ENCODE data around the gene SVIL.
"Not testable (repeated sequence)": the region's sequence is repeated elsewhere in the genome, so short reads cannot be mapped to it uniquely, and the experiment has no call there.

SVIL gene

DNA sequence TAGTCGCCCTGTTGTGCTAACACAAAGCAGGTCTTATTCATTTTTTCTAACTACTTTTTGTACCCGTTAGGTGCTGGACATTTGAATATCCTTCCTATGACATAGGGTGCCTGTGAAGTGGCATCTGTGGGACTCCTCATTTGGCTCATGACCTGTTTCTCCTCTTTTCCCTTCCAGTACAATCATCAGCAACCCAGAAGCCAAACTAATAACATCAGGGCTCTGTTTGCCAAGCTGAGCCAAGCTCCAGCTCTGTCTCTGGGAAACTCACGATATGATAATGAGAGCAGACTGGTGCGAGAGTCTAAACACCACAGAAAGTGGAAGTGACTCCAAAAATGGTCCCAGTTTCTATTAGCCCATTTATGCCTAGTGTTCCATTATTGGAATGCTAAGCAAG, 92.0 kb downstream of the SVIL start:
- TF ChIP-seq, protein P1, sequence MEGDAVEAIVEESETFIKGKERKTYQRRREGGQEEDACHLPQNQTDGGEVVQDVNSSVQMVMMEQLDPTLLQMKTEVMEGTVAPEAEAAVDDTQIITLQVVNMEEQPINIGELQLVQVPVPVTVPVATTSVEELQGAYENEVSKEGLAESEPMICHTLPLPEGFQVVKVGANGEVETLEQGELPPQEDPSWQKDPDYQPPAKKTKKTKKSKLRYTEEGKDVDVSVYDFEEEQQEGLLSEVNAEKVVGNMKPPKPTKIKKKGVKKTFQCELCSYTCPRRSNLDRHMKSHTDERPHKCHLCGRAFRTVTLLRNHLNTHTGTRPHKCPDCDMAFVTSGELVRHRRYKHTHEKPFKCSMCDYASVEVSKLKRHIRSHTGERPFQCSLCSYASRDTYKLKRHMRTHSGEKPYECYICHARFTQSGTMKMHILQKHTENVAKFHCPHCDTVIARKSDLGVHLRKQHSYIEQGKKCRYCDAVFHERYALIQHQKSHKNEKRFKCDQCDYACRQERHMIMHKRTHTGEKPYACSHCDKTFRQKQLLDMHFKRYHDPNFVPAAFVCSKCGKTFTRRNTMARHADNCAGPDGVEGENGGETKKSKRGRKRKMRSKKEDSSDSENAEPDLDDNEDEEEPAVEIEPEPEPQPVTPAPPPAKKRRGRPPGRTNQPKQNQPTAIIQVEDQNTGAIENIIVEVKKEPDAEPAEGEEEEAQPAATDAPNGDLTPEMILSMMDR (IDR thresholded peaks at IDR 0.05; ENCODE audit: insufficient read depth, low read length, missing control alignments) = no peak
- DNase-seq (ENCODE audit: low read depth, low spot score) = no peak
- H3K4me3 ChIP-seq (ENCODE audit: low read depth, low read length) = no peak overlapping the region
- ChIA-PET POLR2A (no interaction called here), CTCF (interaction anchor here (1.5 to 1.6 kb wide), 2 partner anchors 10 to 21 kb away, joined by 4 to 5 read pairs; no protein-coding TSS in a partner anchor)

DNA sequence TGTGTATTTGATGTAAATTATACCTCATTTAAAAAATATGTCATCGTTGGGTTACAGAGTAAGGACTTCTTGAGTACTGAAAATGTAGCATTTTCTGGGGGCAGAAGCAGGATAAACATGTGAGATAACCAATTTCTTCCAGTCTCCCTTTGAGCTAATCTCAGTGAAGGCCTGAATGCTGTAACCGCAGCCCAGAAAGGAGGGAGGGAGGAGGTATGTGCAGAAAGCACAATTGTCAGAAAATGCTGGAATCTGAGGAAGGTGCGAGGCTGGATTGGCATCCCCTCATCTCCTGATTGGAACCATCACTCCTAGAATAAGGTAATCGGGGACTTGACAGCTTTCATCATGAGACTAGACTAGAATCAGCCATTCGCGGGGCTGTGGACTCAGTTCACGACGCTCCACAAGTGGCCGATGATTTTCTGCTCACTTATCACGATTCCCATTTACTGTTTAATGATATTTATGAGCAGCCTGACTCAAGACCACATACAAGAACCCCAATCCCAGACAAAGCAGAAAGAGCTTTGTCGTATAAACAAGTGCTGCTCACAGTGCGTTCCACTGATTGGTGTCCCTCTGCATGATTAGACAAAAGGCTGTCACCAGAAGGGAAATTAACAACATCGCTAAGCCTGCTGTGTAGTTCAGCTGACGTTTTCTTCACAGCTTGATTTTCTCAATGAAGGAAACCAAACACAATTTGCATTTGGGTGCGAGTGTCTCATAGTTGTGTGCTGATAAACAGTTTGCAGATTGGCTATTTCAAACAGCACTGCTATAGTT, 93.2 kb downstream of the SVIL start:
- TF ChIP-seq, protein P1 (IDR thresholded peaks at IDR 0.05; ENCODE audit: insufficient read depth, low read length, missing control alignments) = no peak
- no peak for DNase-seq (ENCODE audit: low read depth, low spot score)
- H3K4me3 ChIP-seq (ENCODE audit: low read depth, low read length) = no peak overlapping the region
- ChIA-PET POLR2A (no interaction called here), CTCF (interaction anchor here (0.6 to 1.6 kb wide), 5 partner anchors 9 to 148 kb away, joined by 3 to 5 read pairs (median 3); no protein-coding TSS in a partner anchor)

DNA sequence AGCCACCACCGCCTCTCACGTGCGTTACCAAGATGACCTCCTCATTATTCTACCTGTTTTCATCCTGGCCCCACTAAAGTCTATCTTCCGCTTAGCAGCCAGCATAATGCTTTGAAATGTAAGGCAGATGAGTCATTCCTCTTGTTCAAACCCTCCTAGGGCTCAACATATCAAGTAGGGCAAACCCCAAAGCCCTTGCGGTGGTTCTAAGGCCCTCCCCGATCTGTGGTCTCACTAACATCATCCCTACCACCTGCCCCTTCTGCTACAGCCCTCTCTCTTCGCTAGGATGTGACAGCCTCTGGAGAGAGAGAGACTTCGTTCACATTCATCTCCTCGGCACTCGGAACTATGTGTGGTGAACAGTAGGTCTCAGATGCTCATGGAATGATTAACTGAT, 94.8 kb downstream of the SVIL start:
- ChIA-PET POLR2A (no interaction called here), CTCF (no interaction called here)
- DNase-seq (ENCODE audit: low read depth, low spot score) = no peak
- H3K4me3 ChIP-seq (ENCODE audit: low read depth, low read length) = no peak overlapping the region
- TF ChIP-seq, protein P1 (IDR thresholded peaks at IDR 0.05; ENCODE audit: insufficient read depth, low read length, missing control alignments) = no peak

DNA sequence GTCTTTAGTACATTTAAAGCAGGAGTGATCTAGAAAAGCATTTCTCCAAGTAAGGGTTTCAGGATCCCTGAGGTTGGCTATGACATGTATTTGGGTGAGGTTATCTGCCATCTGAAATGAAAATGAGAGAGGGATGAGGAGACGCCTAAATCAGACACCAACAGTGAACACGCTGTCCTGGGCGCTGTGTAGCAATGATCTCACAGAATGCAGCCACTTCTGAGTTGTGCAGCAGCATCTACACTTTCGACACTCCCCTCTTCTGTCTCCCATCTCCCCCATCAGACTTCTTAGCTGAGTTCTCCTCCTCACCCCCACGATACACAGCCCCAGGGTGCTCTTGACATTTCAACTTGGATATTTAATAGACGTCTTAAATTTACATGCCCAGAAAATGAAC, 95.4 kb downstream of the SVIL start:
- H3K4me3 ChIP-seq (ENCODE audit: low read depth, low read length) = no peak overlapping the region
- DNase-seq (ENCODE audit: low read depth, low spot score) = no peak
- CTCF ChIA-PET = no interaction called here
- TF ChIP-seq, protein P1 (IDR thresholded peaks at IDR 0.05; ENCODE audit: insufficient read depth, low read length, missing control alignments) = no peak
- POLR2A ChIA-PET = no interaction called here

DNA sequence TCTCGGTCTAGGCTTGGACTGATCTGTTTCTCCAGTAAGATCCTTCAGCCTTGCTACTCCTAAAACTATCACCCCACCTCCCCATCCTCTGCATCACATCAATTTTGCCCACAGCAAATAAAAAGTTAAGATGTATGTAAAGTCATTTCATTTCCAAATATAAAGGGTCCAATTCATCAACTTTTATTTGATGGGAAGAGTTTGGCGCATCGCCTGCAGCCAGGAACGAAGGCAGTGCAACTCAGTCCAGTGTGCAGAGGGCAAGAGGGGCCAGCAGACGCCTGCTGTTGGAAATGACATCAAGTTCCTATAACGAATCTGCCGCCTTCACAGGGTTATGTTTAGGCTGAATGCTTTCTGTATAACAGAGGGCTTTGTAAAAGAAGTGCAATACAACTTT, 97.0 kb downstream of the SVIL start:
- H3K4me3 ChIP-seq (ENCODE audit: low read depth, low read length) = no peak overlapping the region
- POLR2A ChIA-PET = no interaction called here
- DNase-seq (ENCODE audit: low read depth, low spot score) = no peak
- TF ChIP-seq, protein P1 (IDR thresholded peaks at IDR 0.05; ENCODE audit: insufficient read depth, low read length, missing control alignments) = no peak
- CTCF ChIA-PET = interaction anchor here (1.4 kb wide), 1 partner anchor 20 kb away, joined by 6 read pairs; no protein-coding TSS in a partner anchor

DNA sequence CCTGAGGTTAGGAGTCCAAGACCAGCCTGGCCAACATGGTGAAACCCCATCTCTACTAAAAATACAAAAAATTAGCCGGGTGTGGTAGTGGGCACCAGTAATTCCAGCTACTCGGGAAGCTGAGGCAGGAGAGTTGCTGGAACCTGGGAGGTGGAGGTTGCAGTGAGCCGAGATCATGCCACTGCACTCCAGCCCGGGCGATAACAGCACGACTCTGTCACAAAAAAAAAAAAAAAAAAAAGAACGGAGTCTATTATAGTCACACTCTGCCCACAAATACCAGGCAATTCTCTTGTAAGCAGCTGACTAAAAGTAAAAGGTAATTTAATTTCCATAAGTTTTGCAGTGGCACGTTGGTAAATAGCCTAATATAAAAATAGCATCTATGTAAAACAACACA, 98.1 kb downstream of the SVIL start:
- DNase-seq (ENCODE audit: low read depth, low spot score); POLR2A ChIA-PET; H3K4me3 ChIP-seq (ENCODE audit: low read depth, low read length): not testable (repeated sequence)
- CTCF ChIA-PET = interaction anchor here (0.7 to 1.4 kb wide), 7 partner anchors 13 to 256 kb away, joined by 3 to 8 read pairs (median 3); no protein-coding TSS in a partner anchor

Measured in AG04449 (cell line).